Glutamatergic neuron (in vitro differentiated cells): ENCODE measurements around the gene BCL2. TPM values are rescaled to one million over a fixed set of nuclear protein-coding genes. Genes with fewer than 3 reads are reported as not detected.

ENCODE experiments used
- DNase-seq: peaks from one replicate; pipeline ENCODE4 v3.0.0; 2022
- H3K27ac Mint-ChIP-seq: one replicate; pipeline ENCODE4 v1.8.0; 2020; ENCODE audit warnings: mild to moderate bottlenecking, mixed read lengths, inconsistent platforms; ENCODE audit not compliant: unreplicated experiment
- H3K27me3 Mint-ChIP-seq: one replicate; pipeline ENCODE4 v1.8.0; 2020; ENCODE audit warnings: mild to moderate bottlenecking, moderate library complexity, mixed read lengths, inconsistent platforms; ENCODE audit not compliant: unreplicated experiment
- H3K36me3 Mint-ChIP-seq: one replicate; pipeline ENCODE4 v1.8.0; 2020; ENCODE audit warnings: mild to moderate bottlenecking, mixed read lengths, inconsistent platforms; ENCODE audit not compliant: unreplicated experiment
- H3K4me1 Mint-ChIP-seq: one replicate; pipeline ENCODE4 v1.8.0; 2020; ENCODE audit warnings: mild to moderate bottlenecking, low read depth, mixed read lengths, inconsistent platforms; ENCODE audit not compliant: unreplicated experiment
- H3K4me3 Mint-ChIP-seq: one replicate; pipeline ENCODE4 v1.8.0; 2020; ENCODE audit warnings: mild to moderate bottlenecking, mixed read lengths, inconsistent platforms; ENCODE audit not compliant: unreplicated experiment
- H3K9me3 Mint-ChIP-seq: one replicate; pipeline ENCODE4 v1.8.0; 2020; ENCODE audit warnings: mild to moderate bottlenecking, moderate library complexity, mixed read lengths, inconsistent platforms; ENCODE audit not compliant: unreplicated experiment
- CTCF ChIP-seq: fragments of 200-600 bp; sonication (generic); IDR thresholded peaks from one replicate; pipeline ENCODE4 v1.5.0; 2021; ENCODE audit not compliant: partially characterized antibody, unreplicated experiment
- total RNA-seq: library from RNA; stranded (reverse); fragmentation: NEBNext Ultra II Directional; extraction: Animal tissue kit (Norgen Biotek cat#: 25700); gene quantifications from one replicate; pipeline ENCODE4 v1.2.1, GENCODE V29; 2021; ENCODE audit not compliant: unreplicated experiment

BCL2 gene
- total RNA-seq, 1 donor from 2014 or later, result 6.8 TPM

GRCh38 chr18:63137999-63138435 lies 181.6 kb downstream of the BCL2 start:
- Mint-ChIP-seq H3K27ac (no peak overlapping the region), H3K27me3 (peaks cover 4% of the 10 kb centered on the region), H3K9me3 (peaks cover 4% of the 10 kb centered on the region), H3K36me3 (peaks cover 4% of the 10 kb centered on the region), H3K4me3 (no peak overlapping the region), H3K4me1 (peaks cover 17% of the 10 kb centered on the region)
- no peak for DNase-seq
- no peak for TF ChIP-seq CTCF

- no peak for TF ChIP-seq CTCF
- Mint-ChIP-seq H3K27ac (no peak overlapping the region), H3K4me1 (peaks cover 4% of the 10 kb centered on the region), H3K27me3 (no peaks in the 10 kb centered on the region), H3K9me3 (no peaks in the 10 kb centered on the region), H3K36me3 (no peaks in the 10 kb centered on the region), H3K4me3 (no peak overlapping the region)
- no peak for DNase-seq
These were observed 184.5 kb downstream of the BCL2 start for GRCh38 chr18:63135101-63135500.

- Mint-ChIP-seq H3K36me3 (no peaks in the 10 kb centered on the region), H3K9me3 (no peaks in the 10 kb centered on the region), H3K4me3 (no peak overlapping the region), H3K4me1 (peaks cover 4% of the 10 kb centered on the region), H3K27ac (no peak overlapping the region), H3K27me3 (no peaks in the 10 kb centered on the region)
- no peak for TF ChIP-seq CTCF
- no peak for DNase-seq
These were observed 186.8 kb downstream of the BCL2 start for GRCh38 chr18:63132819-63133200.

- no peak overlapping the region for H3K27ac Mint-ChIP-seq
- peaks cover 4% of the 10 kb centered on the region for H3K4me1 Mint-ChIP-seq
- no peak for TF ChIP-seq CTCF
- H3K27me3 Mint-ChIP-seq, result no peaks in the 10 kb centered on the region
- no peaks in the 10 kb centered on the region for H3K9me3 Mint-ChIP-seq
- no peak for DNase-seq
- H3K36me3 Mint-ChIP-seq, result no peaks in the 10 kb centered on the region
- H3K4me3 Mint-ChIP-seq, result no peak overlapping the region
These were observed 187.4 kb downstream of the BCL2 start for GRCh38 chr18:63131959-63132818.
